K562 (cell line): ENCODE data around the gene INSM2. TPM values are rescaled to one million over a fixed set of nuclear protein-coding genes. Genes with fewer than 3 reads are reported as not detected.

Source experiments
- ATAC-seq: fragments of 200-7000 bp; cut with Tn5 transposase; 3 replicates; pipeline ENCODE4 v1.9.1; 2020; ENCODE audit warnings: moderate library complexity
- BruUV-seq: library from RNA; stranded (reverse); fragments of 400-500 nt; replicated peaks from 2 replicates; lab custom pipeline; 2021; lab: Mats Ljungman, UMichigan
- CTCF ChIA-PET: fragments of 300-600 bp; formaldehyde crosslinking; extraction: SDS; loops from one replicate; lab custom pipeline; 2021; ENCODE audit warnings: low intra/inter-chr PET ratio; lab: Yijun Ruan, JAX
- POLR2A ChIA-PET: fragments of 300-600, 350-650 bp; sonication (Branson Sonifier 250); formaldehyde crosslinking; extraction: SDS; loops from one replicate; lab custom pipeline; 2021; ENCODE audit warnings: antibody characterized with exemption, inconsistent platforms; lab: Yijun Ruan, JAX
- DNase-seq, 4 experiments: peaks; one replicate each; pipeline versions ENCODE4 v3.0.0 to v3.0.0-alpha.2; 2011 to 2018; ENCODE audit warnings: low spot score in 3 of 4, mixed read lengths in 3 of 4; ENCODE audit errors: extremely low read depth in 1 of 4
- FAIRE-seq: peaks from 2 replicates; lab custom pipeline; 2011; peaks lifted over from hg19 to GRCh38; lab: Jason Lieb, UNC
- H2AFZ ChIP-seq: 2 replicates; pipeline ENCODE4 v1.6.0; 2011; ENCODE audit warnings: low read depth, low read length, control low read depth, inconsistent platforms
- H3K27ac ChIP-seq: fragments of 200-600 bp; 3 replicates; pipeline ENCODE4 v1.8.0; 2011; ENCODE audit warnings: low read depth, mild to moderate bottlenecking, control low read depth, inconsistent platforms, low read length, moderate library complexity, mixed read lengths; ENCODE audit errors: extremely low read depth
- H3K27me3 ChIP-seq, 2 experiments: fragments of 300-600 bp in 1 of 2; 2 replicates in 1 of 2; 3 replicates in 1 of 2; pipeline versions ENCODE4 v1.6.0 to v1.8.0; 2011; ENCODE audit warnings: inconsistent platforms in 2 of 2, low read length in 2 of 2, mild to moderate bottlenecking in 1 of 2, mixed read lengths in 1 of 2, moderate library complexity in 1 of 2; ENCODE audit not compliant: control insufficient read depth in 2 of 2, insufficient read depth in 2 of 2
- H3K36me3 ChIP-seq: fragments of 300-600 bp; 3 replicates; pipeline ENCODE4 v1.8.0; 2011; ENCODE audit warnings: mild to moderate bottlenecking, low read length, inconsistent platforms; ENCODE audit not compliant: control insufficient read depth, insufficient read depth
- H3K4me1 ChIP-seq, 2 experiments: fragments of 200-600 bp in 1 of 2; replicated peaks in 1 of 2; 2 replicates in 1 of 2; 3 replicates in 1 of 2; pipeline versions ENCODE4 v1.5.1 to v1.8.0; 2011; ENCODE audit warnings: inconsistent platforms in 2 of 2, low read length in 2 of 2, mild to moderate bottlenecking in 1 of 2, mixed read lengths in 1 of 2, moderate library complexity in 1 of 2; ENCODE audit not compliant: control insufficient read depth in 2 of 2, insufficient read depth in 2 of 2
- H3K4me2 ChIP-seq: 2 replicates; pipeline ENCODE4 v1.6.1; 2011; ENCODE audit warnings: low read length, control low read depth, inconsistent platforms, mixed read lengths; ENCODE audit not compliant: insufficient read depth
- H3K4me3 ChIP-seq: fragments of 200-600 bp; sonication (generic), shearing (Covaris generic); 2 replicates; pipeline ENCODE4 v1.5.1; 2016; ENCODE audit warnings: control low read depth, inconsistent platforms
- H3K79me2 ChIP-seq: fragments of 200-600 bp; 3 replicates; pipeline ENCODE4 v1.8.0; 2011; ENCODE audit warnings: low read length, inconsistent platforms; ENCODE audit not compliant: control insufficient read depth, insufficient read depth
- H3K9ac ChIP-seq, 2 experiments: 2 replicates each; pipeline versions ENCODE4 v1.6.0 to v1.6.1; 2011; ENCODE audit warnings: low read depth in 2 of 2, low read length in 2 of 2, control low read depth in 1 of 2, inconsistent platforms in 1 of 2, mild to moderate bottlenecking in 1 of 2, mixed read lengths in 1 of 2; ENCODE audit not compliant: insufficient read depth in 1 of 2
- H3K9me1 ChIP-seq: one replicate; pipeline ENCODE4 v1.6.0; 2011; ENCODE audit warnings: inconsistent platforms, mild to moderate bottlenecking, low read length, moderate library complexity; ENCODE audit not compliant: control insufficient read depth, insufficient read depth
- H3K9me3 ChIP-seq: replicated peaks from 2 replicates; pipeline ENCODE4 v1.5.1; 2011; ENCODE audit warnings: low read depth, low read length, inconsistent platforms; ENCODE audit not compliant: control insufficient read depth, insufficient read depth
- H4K20me1 ChIP-seq: replicated peaks from 2 replicates; pipeline ENCODE4 v1.6.1; 2011; ENCODE audit warnings: low read length, inconsistent platforms, mixed read lengths; ENCODE audit not compliant: control insufficient read depth, insufficient read depth
- CBX2 ChIP-seq: fragments of 200-600 bp; sonication (generic); IDR thresholded peaks from one replicate; pipeline ENCODE4 v1.6.1; 2012; ENCODE audit warnings: mild to moderate bottlenecking, low read length, inconsistent platforms; ENCODE audit not compliant: insufficient read depth, poor library complexity, severe bottlenecking
- CBX8 ChIP-seq: fragments of 200-600 bp; sonication (generic); IDR thresholded peaks from 2 replicates; pipeline ENCODE4 v1.6.1; 2012; ENCODE audit warnings: borderline replicate concordance, mixed run types, low read depth, mild to moderate bottlenecking, moderate library complexity, mixed read lengths, low read length, control low read depth, inconsistent platforms; ENCODE audit not compliant: poor library complexity, severe bottlenecking; ENCODE audit errors: extremely low read depth
- TAF15 ChIP-seq: fragments of 200-400 bp; formaldehyde crosslinking; IDR thresholded peaks from 2 replicates; pipeline ENCODE4 v1.6.1; 2017; ENCODE audit warnings: mild to moderate bottlenecking, low read depth, low read length, moderate library complexity
- TAF9B ChIP-seq: fragments of 450-650 bp; IDR thresholded peaks from 2 replicates; pipeline ENCODE4 v1.6.1; 2018; ENCODE audit warnings: mild to moderate bottlenecking; ENCODE audit not compliant: partially characterized antibody
- ZNF696 ChIP-seq: fragments of 250-450 bp; sonication (Bioruptor Pico); conservative IDR thresholded peaks from 2 replicates; pipeline ENCODE4 v1.4.0; 2020; ENCODE audit warnings: mild to moderate bottlenecking, moderate library complexity
- WGBS: fragments of 100-300 bp; shearing (Covaris generic); methylation state at CpG from one replicate; pipeline ENCODE4 v1.1.6; 2016; ENCODE audit warnings: low coverage, mixed read lengths; ENCODE audit not compliant: insufficient coverage; ENCODE audit errors: missing lambda C conversion rate; 5-methylcytosine and 5-hydroxymethylcytosine counted together
- in situ Hi-C: fragments of 300-500 bp; cut with MboI; formaldehyde crosslinking; loops from 4 replicates; pipeline ENCODE4 v1.15.0; 2018; ENCODE audit warnings: inconsistent platforms, mixed read lengths
- intact Hi-C: fragments of 100-400 bp; cut with micrococcal nuclease; formaldehyde crosslinking; loops from 2 replicates; pipeline ENCODE4 v1.14.2; 2022
- polyA plus RNA-seq, 8 experiments: library from polyadenylated mRNA; depleted of rRNA in 4 of 8; stranded (reverse) in 5 of 8; unstranded in 3 of 8; fragments of >200 nt; fragmentation: Nextera tagmentation in 2 of 8; fragmentation: Illumina TruSeq in 1 of 8; extraction: Ambion mirVana in 2 of 8; extraction: Trizol in 1 of 8; gene quantifications; 2 replicates each; pipeline versions ENCODE4 v1.2.1 to v1.2.3, GENCODE V29; 2011 to 2014; ENCODE audit warnings: inconsistent platforms in 1 of 8, missing spikeins in 1 of 8
- total RNA-seq, 7 experiments: library from RNA; depleted of rRNA in 6 of 7; stranded (reverse); fragments of >200 nt in 6 of 7; fragmentation: Illumina TruSeq in 2 of 7; extraction: Trizol in 2 of 7; gene quantifications; 2 replicates each; pipeline versions ENCODE4 v1.2.1 to v1.2.3, GENCODE V29; 2011 to 2021; ENCODE audit warnings: low replicate concordance in 1 of 7

Gene INSM2
- total and polyA plus RNA-seq, 9 of the 15 experiments (the other 6 are each of a cell fraction or from before 2014, with no cell fraction given): not detected

GRCh38 chr14:35532783-35533356, 1.1 kb upstream of the INSM2 start:
- intact Hi-C loops: loop anchor here (5.0 to 10.0 kb wide), 2 partner anchors 154 to 292 kb away; partner anchors contain the start of gene BRMS1L
- no peak for FAIRE-seq
- no peak for ATAC-seq
- no peak for DNase-seq
- no peaks in the 10 kb centered on the region for H3K9me3 ChIP-seq
- TF ChIP-seq CBX2: peak; percentile 18
- peak; percentile 84 for TF ChIP-seq CBX8
- no peak for TF ChIP-seq ZNF696 (CRISPR knock-in tag)
- TF ChIP-seq TAF9B: no peak
- no peak for TF ChIP-seq TAF15
- H3K36me3 ChIP-seq: no peaks in the 10 kb centered on the region
- H3K9ac ChIP-seq: 0 out of 4 replicates have a peak overlapping the region, but pooled peaks of 1 of the 2 experiments have one; percentile 76
- no peaks in the 10 kb centered on the region for H3K79me2 ChIP-seq
- peaks cover 7 to 18% of the 10 kb centered on the region in 2 experiments; a peak in 4 of 5 replicates for H3K27me3 ChIP-seq
- H4K20me1 ChIP-seq: no peaks in the 10 kb centered on the region
- peak overlapping the region; percentile 41 for H3K4me3 ChIP-seq
- H2AFZ ChIP-seq: peak overlapping the region; percentile 79; the same call in 1 of the 2 replicates
- POLR2A ChIA-PET: interaction anchor here (0.9 kb wide), 1 partner anchor 53 kb away, joined by 4 read pairs; no protein-coding TSS in a partner anchor
- no peaks in the 10 kb centered on the region for H3K9me1 ChIP-seq
- BruUV-seq: no TSS peak
- CTCF ChIA-PET: no interaction called here
- peaks cover 0 to 28% of the 10 kb centered on the region in 2 experiments; a peak in 2 of 5 replicates for H3K4me1 ChIP-seq
- peak overlapping the region; percentile 70 for H3K4me2 ChIP-seq
- in situ Hi-C loops: no loop called here
- H3K27ac ChIP-seq: no peak overlapping the region
- 1% methylated on average over 6 of the region's 6 CpGs for WGBS
